Measurements from ENCODE around the gene KLHL10. TPM values are rescaled to one million over a fixed set of nuclear protein-coding genes. Genes with fewer than 3 reads are reported as not detected.
A peak's percentile ranks its signal among the peaks of the same experiment; 100 is the strongest.

KLHL10 gene
- total and polyA plus RNA-seq, 2 of the 13 experiments (the other 11 are each of a cell fraction or from before 2014, with no cell fraction given), result 0.04 to 0.08 TPM

DNA sequence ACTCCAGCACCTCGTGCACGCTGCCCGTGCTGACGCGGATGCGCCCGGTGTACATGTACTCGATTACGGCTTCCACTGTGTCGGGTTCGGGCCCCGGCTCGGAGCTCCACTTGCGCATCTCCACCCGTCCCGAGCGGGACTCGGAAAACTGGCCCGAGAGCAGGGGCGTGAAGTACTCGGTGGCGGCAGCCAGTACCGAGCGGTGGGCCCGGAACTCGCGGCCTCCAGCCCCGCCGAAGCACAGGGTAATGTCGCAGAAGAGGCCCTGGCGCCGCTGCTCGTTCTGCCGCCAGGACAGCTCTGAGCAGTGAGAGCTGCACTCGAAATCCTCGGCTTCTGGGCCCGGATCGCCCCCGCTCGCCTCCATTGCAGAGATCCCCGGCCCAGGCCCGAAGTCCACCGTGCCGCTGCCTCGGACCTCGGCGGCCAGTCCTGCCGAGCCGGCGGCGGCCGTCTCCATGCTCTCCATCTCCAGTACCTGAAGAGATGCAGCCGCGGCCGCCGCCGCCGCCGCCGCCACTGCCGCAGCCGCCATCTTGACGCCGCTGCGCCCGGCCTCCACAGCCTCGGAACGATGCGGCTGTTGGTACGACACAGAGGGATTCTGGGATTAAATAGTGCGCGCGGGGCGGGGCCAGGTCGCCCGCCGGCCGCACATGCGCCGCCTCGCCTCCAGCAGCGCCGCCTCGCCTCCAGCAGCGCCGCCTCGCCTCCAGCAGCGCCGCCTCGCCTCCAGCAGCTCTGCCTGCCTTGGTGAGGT, 27.4 kb downstream of the KLHL10 start, which contains the start of gene KLHL11 (continued):
- TF ChIP-seq, protein P1, sequence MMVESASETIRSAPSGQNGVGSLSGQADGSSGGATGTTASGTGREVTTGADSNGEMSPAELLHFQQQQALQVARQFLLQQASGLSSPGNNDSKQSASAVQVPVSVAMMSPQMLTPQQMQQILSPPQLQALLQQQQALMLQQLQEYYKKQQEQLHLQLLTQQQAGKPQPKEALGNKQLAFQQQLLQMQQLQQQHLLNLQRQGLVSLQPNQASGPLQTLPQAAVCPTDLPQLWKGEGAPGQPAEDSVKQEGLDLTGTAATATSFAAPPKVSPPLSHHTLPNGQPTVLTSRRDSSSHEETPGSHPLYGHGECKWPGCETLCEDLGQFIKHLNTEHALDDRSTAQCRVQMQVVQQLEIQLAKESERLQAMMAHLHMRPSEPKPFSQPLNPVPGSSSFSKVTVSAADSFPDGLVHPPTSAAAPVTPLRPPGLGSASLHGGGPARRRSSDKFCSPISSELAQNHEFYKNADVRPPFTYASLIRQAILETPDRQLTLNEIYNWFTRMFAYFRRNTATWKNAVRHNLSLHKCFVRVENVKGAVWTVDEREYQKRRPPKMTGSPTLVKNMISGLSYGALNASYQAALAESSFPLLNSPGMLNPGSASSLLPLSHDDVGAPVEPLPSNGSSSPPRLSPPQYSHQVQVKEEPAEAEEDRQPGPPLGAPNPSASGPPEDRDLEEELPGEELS (CRISPR knock-in tag; IDR thresholded peaks at IDR 0.05), result peak; percentile 52
- peak; percentile 83 for TF ChIP-seq MTF1 (CRISPR knock-in tag; IDR thresholded peaks at IDR 0.05)
- TF ChIP-seq ZC3H4 (CRISPR knock-in tag; IDR thresholded peaks at IDR 0.05; ENCODE audit: borderline replicate concordance), result no peak
- no peak for TF ChIP-seq NFRKB (IDR thresholded peaks at IDR 0.05)
- TF ChIP-seq CBFB (CRISPR knock-in tag; IDR thresholded peaks at IDR 0.05), result peak; percentile 62; the same call in 1 of the 2 replicates
- peak; percentile 49; the same call in 1 of the 2 replicates for TF ChIP-seq SOX5 (CRISPR knock-in tag; IDR thresholded peaks at IDR 0.05; ENCODE audit: borderline replicate concordance)
- TF ChIP-seq GPN1 (CRISPR knock-in tag; IDR thresholded peaks at IDR 0.05; ENCODE audit: borderline replicate concordance), result no peak
- TF ChIP-seq, protein P2, sequence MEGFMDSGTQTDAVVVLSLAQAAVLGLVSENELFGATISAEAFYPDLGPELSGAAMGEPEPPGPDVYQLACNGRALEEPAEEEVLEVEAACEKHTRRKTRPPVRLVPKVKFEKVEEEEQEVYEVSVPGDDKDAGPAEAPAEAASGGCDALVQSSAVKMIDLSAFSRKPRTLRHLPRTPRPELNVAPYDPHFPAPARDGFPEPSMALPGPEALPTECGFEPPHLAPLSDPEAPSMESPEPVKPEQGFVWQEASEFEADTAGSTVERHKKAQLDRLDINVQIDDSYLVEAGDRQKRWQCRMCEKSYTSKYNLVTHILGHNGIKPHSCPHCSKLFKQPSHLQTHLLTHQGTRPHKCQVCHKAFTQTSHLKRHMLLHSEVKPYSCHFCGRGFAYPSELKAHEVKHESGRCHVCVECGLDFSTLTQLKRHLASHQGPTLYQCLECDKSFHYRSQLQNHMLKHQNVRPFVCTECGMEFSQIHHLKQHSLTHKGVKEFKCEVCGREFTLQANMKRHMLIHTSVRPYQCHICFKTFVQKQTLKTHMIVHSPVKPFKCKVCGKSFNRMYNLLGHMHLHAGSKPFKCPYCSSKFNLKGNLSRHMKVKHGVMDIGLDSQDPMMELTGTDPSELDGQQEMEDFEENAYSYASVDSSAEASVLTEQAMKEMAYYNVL (CRISPR knock-in tag; IDR thresholded peaks at IDR 0.05; ENCODE audit: borderline replicate concordance), result peak; percentile 65
- TF ChIP-seq SAP130 (CRISPR knock-in tag; IDR thresholded peaks at IDR 0.05; ENCODE audit: low read depth), result peak; percentile 83
- TF ChIP-seq, protein P3, sequence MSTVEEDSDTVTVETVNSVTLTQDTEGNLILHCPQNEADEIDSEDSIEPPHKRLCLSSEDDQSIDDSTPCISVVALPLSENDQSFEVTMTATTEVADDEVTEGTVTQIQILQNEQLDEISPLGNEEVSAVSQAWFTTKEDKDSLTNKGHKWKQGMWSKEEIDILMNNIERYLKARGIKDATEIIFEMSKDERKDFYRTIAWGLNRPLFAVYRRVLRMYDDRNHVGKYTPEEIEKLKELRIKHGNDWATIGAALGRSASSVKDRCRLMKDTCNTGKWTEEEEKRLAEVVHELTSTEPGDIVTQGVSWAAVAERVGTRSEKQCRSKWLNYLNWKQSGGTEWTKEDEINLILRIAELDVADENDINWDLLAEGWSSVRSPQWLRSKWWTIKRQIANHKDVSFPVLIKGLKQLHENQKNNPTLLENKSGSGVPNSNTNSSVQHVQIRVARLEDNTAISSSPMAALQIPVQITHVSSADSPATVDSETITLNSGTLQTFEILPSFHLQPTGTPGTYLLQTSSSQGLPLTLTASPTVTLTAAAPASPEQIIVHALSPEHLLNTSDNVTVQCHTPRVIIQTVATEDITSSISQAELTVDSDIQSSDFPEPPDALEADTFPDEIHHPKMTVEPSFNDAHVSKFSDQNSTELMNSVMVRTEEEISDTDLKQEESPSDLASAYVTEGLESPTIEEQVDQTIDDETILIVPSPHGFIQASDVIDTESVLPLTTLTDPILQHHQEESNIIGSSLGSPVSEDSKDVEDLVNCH (CRISPR knock-in tag; IDR thresholded peaks at IDR 0.05), result no peak
- no peak for TF ChIP-seq MIER3 (CRISPR knock-in tag; IDR thresholded peaks at IDR 0.05; ENCODE audit: borderline replicate concordance)
- no peak for TF ChIP-seq MBNL3 (CRISPR knock-in tag; conservative IDR thresholded peaks at IDR 0.05)
- peak; percentile 46; the same call in 1 of the 2 replicates for TF ChIP-seq PHF21A (CRISPR knock-in tag; IDR thresholded peaks at IDR 0.05)
- TF ChIP-seq, protein P4, sequence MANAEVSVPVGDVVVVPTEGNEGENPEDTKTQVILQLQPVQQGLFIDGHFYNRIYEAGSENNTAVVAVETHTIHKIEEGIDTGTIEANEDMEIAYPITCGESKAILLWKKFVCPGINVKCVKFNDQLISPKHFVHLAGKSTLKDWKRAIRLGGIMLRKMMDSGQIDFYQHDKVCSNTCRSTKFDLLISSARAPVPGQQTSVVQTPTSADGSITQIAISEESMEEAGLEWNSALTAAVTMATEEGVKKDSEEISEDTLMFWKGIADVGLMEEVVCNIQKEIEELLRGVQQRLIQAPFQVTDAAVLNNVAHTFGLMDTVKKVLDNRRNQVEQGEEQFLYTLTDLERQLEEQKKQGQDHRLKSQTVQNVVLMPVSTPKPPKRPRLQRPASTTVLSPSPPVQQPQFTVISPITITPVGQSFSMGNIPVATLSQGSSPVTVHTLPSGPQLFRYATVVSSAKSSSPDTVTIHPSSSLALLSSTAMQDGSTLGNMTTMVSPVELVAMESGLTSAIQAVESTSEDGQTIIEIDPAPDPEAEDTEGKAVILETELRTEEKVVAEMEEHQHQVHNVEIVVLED (CRISPR knock-in tag; IDR thresholded peaks at IDR 0.05; ENCODE audit: borderline replicate concordance), result peak; percentile 88
- TF ChIP-seq GATA4 (IDR thresholded peaks at IDR 0.05; ENCODE audit: borderline replicate concordance, low read depth), result peak; percentile 67; the same call in 1 of the 2 replicates
- no peak; the same call in 1 of the 2 replicates for TF ChIP-seq GATAD2A (CRISPR knock-in tag; IDR thresholded peaks at IDR 0.05)
- peak; percentile 89 for TF ChIP-seq DR1 (CRISPR knock-in tag; IDR thresholded peaks at IDR 0.05)
- no peak; the same call in 1 of the 2 replicates for TF ChIP-seq REL (CRISPR knock-in tag; conservative IDR thresholded peaks at IDR 0.05)
- peak; percentile 81; the same call in 1 of the 2 replicates for TF ChIP-seq EED (CRISPR knock-in tag; IDR thresholded peaks at IDR 0.05)
- no peak; the same call in 1 of the 2 replicates for TF ChIP-seq ZNF790 (CRISPR knock-in tag; IDR thresholded peaks at IDR 0.05; ENCODE audit: borderline replicate concordance)
- TF ChIP-seq, protein P5, sequence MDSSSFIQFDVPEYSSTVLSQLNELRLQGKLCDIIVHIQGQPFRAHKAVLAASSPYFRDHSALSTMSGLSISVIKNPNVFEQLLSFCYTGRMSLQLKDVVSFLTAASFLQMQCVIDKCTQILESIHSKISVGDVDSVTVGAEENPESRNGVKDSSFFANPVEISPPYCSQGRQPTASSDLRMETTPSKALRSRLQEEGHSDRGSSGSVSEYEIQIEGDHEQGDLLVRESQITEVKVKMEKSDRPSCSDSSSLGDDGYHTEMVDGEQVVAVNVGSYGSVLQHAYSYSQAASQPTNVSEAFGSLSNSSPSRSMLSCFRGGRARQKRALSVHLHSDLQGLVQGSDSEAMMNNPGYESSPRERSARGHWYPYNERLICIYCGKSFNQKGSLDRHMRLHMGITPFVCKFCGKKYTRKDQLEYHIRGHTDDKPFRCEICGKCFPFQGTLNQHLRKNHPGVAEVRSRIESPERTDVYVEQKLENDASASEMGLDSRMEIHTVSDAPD (CRISPR knock-in tag; IDR thresholded peaks at IDR 0.05), result 0 out of 2 replicates have a peak, but pooled peaks have one; percentile 61
